Uterus (tissue), 2 donors: ENCODE measurements around the gene WDR20.

Experiments used
- POLR2A ChIP-seq, 2 donors: fragments of 450-650 bp; IDR thresholded peaks; one replicate each; pipeline ENCODE4 v1.6.1; 2016; ENCODE audit warnings: antibody characterized with exemption in 2 of 2, mild to moderate bottlenecking in 1 of 2, moderate library complexity in 1 of 2
- TF ChIP-seq, protein P1 (sequence below), 4 experiments: fragments of 200-600 bp in 2 of 4; fragments of 450-650 bp in 2 of 4; sonication (generic) in 2 of 4; IDR thresholded peaks; one replicate each; pipeline ENCODE4 v1.5.1; 2016 to 2019; ENCODE audit warnings: antibody characterized with exemption in 4 of 4, mild to moderate bottlenecking in 2 of 4, moderate library complexity in 1 of 4

DNA sequence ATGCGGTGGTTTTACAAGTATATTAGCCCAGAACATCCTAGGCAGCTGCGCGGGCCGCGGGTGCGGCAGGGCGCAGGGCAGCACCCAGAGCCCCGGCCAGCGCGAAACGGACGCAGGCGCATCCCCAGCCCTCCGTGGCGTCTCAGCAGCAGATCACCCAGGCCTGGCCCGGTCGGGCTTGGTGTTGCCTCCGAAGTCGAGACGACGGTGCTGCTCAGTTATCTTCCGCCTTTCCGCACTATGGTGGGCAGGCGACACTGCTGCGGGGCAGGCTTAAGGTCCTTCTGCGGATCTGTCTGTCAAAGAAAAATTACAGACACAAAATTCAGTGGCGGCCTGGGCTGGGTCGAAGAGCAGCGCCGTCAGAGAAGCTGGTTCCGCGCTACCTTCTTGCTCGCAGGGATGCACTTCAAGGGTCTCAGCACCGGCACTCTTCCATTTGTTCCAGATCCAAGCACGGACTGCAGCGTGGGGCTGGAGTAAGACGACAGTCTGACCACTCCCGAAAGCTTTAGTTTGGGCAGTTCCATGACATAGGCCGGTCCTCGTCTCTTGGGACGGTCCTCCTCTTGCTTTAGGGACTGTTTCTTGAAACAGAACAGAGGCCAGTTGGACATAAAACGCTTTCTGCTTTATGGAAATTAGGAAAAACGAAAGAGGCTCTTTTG, 89.5 kb downstream of the WDR20 start:
- TF ChIP-seq, protein P1, sequence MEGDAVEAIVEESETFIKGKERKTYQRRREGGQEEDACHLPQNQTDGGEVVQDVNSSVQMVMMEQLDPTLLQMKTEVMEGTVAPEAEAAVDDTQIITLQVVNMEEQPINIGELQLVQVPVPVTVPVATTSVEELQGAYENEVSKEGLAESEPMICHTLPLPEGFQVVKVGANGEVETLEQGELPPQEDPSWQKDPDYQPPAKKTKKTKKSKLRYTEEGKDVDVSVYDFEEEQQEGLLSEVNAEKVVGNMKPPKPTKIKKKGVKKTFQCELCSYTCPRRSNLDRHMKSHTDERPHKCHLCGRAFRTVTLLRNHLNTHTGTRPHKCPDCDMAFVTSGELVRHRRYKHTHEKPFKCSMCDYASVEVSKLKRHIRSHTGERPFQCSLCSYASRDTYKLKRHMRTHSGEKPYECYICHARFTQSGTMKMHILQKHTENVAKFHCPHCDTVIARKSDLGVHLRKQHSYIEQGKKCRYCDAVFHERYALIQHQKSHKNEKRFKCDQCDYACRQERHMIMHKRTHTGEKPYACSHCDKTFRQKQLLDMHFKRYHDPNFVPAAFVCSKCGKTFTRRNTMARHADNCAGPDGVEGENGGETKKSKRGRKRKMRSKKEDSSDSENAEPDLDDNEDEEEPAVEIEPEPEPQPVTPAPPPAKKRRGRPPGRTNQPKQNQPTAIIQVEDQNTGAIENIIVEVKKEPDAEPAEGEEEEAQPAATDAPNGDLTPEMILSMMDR (IDR thresholded peaks at IDR 0.05) = no peak
- no peak for TF ChIP-seq POLR2A (IDR thresholded peaks at IDR 0.05)
